HepG2 (cell line): ENCODE measurements around the gene STK10. TPM values are rescaled to one million over a fixed set of nuclear protein-coding genes. Genes with fewer than 3 reads are reported as not detected.

Source experiments
- JARID2 ChIP-seq: sonication (generic); formaldehyde crosslinking; IDR thresholded peaks from 2 replicates; pipeline ENCODE4 v1.8.1; 2023; ENCODE audit warnings: missing genetic modification reagents, inconsistent platforms; ENCODE audit not compliant: insufficient replicate concordance
- MIER3 ChIP-seq: IDR thresholded peaks from 2 replicates; pipeline ENCODE4 v1.6.1; 2016; ENCODE audit warnings: missing compliant biosample characterization, borderline replicate concordance
- MTA1 ChIP-seq: sonication (generic); formaldehyde crosslinking; IDR thresholded peaks from 2 replicates; pipeline ENCODE4 v1.4.0; 2020; ENCODE audit warnings: missing genetic modification reagents, mild to moderate bottlenecking, borderline replicate concordance
- RCOR2 ChIP-seq: IDR thresholded peaks from 2 replicates; pipeline ENCODE4 v1.6.1; 2016; ENCODE audit warnings: missing biosample characterization, missing genetic modification reagents
- SALL1 ChIP-seq: sonication (generic); formaldehyde crosslinking; IDR thresholded peaks from 2 replicates; pipeline ENCODE4 v1.8.0; 2022; ENCODE audit warnings: mild to moderate bottlenecking, missing genetic modification reagents
- SMAD1 ChIP-seq: sonication (generic); formaldehyde crosslinking; IDR thresholded peaks from 2 replicates; pipeline ENCODE4 v1.4.0; 2020; ENCODE audit warnings: missing genetic modification reagents, low read depth, mild to moderate bottlenecking, borderline replicate concordance
- ZNF282 ChIP-seq: fragments of 450-650 bp; IDR thresholded peaks from 2 replicates; pipeline ENCODE4 v1.6.1; 2018; ENCODE audit not compliant: partially characterized antibody
- ZNF629 ChIP-seq: sonication (generic); formaldehyde crosslinking; conservative IDR thresholded peaks from 2 replicates; pipeline ENCODE4 v1.5.0; 2020; ENCODE audit warnings: missing genetic modification reagents
- ZNF703 ChIP-seq: sonication (generic); formaldehyde crosslinking; IDR thresholded peaks from 2 replicates; pipeline ENCODE4 v1.5.1; 2020; ENCODE audit warnings: missing genetic modification reagents, mild to moderate bottlenecking, moderate library complexity, borderline replicate concordance
- polyA plus RNA-seq, 8 experiments: library from polyadenylated mRNA; depleted of rRNA in 3 of 8; stranded (reverse) in 7 of 8; unstranded in 1 of 8; fragments of >200 nt; fragmentation: Illumina TruSeq in 4 of 8; extraction: Trizol in 4 of 8; gene quantifications; 2 replicates each; pipeline versions ENCODE4 v1.2.1 to v1.2.3, GENCODE V29; 2011 to 2016; ENCODE audit warnings: low read depth in 4 of 8, missing spikeins in 1 of 8, mixed read lengths in 1 of 8; ENCODE audit not compliant: insufficient read depth in 1 of 8
- total RNA-seq, 5 experiments: library from RNA; depleted of rRNA; stranded (reverse); fragments of >200 nt; fragmentation: Illumina TruSeq; extraction: Trizol; gene quantifications; 2 replicates each; pipeline ENCODE4 v1.2.3, GENCODE V29; 2016; ENCODE audit warnings: low read depth in 1 of 5
- TF ChIP-seq, protein P1 (sequence below): sonication (generic); formaldehyde crosslinking; IDR thresholded peaks from 2 replicates; pipeline ENCODE4 v1.8.1; 2023; ENCODE audit warnings: mild to moderate bottlenecking, missing genetic modification reagents
- TF ChIP-seq, protein P2 (sequence below): fragments of 450-650 bp; IDR thresholded peaks from 2 replicates; pipeline ENCODE4 v1.6.1; 2017; ENCODE audit warnings: mild to moderate bottlenecking
- TF ChIP-seq, protein P3 (sequence below): sonication (generic); formaldehyde crosslinking; conservative IDR thresholded peaks from 2 replicates; pipeline ENCODE4 v1.8.0; 2022; ENCODE audit warnings: missing genetic modification reagents

The STK10 gene
- total and polyA plus RNA-seq, 2 of the 13 experiments (the other 11 are each of a cell fraction or from before 2014, with no cell fraction given), result 7.0 to 7.2 TPM

DNA sequence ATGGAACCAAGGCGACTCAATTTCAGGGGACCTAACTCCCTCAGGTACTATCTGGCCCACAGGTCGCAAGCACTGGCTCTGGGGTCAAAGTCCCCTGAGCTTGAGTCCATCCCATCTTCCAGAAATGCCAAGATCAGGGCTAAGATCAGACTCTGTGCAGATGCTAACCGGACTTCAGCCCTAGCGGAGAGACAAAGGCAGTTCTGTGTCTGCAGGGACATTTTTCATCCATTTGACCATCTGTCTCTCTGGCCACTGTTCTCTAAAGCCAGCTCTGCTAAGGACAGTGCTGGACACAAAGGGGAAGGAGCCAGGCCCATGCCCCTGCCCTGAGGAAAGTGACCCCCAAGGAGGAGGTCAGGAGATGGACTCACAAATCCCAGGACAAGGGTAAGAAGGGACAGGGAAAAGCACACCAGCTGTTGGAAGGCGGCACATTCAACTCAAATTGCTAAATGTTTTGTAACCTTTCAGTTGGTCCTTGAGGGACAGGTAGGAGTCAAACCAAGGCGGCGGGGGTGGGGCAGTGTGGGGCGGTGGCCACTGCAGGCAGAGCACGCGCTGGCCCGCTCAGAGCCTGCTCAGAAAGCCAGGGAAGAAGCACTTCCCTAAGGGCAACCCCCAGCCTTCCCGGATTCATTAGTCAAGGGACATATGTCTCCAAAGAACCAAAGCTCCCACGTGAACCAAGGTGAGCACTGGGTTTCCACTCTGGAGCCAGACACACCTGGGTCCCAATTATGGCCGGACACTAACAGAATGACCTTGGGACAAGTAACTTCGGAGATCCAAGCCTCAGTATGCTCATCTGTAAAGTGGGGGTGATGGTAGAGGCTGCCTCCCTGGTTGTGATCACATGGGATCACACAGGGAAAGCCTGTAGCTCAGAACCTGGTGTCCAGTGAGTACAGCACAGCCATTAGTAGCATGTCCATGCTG is 42.8 kb downstream of the STK10 start (continued):
- TF ChIP-seq, protein P1, sequence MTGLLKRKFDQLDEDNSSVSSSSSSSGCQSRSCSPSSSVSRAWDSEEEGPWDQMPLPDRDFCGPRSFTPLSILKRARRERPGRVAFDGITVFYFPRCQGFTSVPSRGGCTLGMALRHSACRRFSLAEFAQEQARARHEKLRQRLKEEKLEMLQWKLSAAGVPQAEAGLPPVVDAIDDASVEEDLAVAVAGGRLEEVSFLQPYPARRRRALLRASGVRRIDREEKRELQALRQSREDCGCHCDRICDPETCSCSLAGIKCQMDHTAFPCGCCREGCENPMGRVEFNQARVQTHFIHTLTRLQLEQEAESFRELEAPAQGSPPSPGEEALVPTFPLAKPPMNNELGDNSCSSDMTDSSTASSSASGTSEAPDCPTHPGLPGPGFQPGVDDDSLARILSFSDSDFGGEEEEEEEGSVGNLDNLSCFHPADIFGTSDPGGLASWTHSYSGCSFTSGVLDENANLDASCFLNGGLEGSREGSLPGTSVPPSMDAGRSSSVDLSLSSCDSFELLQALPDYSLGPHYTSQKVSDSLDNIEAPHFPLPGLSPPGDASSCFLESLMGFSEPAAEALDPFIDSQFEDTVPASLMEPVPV (CRISPR knock-in tag), result no peak
- TF ChIP-seq JARID2 (no peak), ZNF282 (no peak), MIER3 (CRISPR knock-in tag) (no peak), RCOR2 (0 out of 2 replicates have a peak, but pooled peaks have one; percentile 22), ZNF703 (CRISPR knock-in tag) (no peak), SALL1 (no peak), ZNF629 (CRISPR knock-in tag) (peak; percentile 94), MTA1 (CRISPR knock-in tag) (peak; percentile 17; the same call in 1 of the 2 replicates), SMAD1 (CRISPR knock-in tag) (no peak)
- TF ChIP-seq, protein P2, sequence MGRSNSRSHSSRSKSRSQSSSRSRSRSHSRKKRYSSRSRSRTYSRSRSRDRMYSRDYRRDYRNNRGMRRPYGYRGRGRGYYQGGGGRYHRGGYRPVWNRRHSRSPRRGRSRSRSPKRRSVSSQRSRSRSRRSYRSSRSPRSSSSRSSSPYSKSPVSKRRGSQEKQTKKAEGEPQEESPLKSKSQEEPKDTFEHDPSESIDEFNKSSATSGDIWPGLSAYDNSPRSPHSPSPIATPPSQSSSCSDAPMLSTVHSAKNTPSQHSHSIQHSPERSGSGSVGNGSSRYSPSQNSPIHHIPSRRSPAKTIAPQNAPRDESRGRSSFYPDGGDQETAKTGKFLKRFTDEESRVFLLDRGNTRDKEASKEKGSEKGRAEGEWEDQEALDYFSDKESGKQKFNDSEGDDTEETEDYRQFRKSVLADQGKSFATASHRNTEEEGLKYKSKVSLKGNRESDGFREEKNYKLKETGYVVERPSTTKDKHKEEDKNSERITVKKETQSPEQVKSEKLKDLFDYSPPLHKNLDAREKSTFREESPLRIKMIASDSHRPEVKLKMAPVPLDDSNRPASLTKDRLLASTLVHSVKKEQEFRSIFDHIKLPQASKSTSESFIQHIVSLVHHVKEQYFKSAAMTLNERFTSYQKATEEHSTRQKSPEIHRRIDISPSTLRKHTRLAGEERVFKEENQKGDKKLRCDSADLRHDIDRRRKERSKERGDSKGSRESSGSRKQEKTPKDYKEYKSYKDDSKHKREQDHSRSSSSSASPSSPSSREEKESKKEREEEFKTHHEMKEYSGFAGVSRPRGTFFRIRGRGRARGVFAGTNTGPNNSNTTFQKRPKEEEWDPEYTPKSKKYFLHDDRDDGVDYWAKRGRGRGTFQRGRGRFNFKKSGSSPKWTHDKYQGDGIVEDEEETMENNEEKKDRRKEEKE, result no peak
- TF ChIP-seq, protein P3, sequence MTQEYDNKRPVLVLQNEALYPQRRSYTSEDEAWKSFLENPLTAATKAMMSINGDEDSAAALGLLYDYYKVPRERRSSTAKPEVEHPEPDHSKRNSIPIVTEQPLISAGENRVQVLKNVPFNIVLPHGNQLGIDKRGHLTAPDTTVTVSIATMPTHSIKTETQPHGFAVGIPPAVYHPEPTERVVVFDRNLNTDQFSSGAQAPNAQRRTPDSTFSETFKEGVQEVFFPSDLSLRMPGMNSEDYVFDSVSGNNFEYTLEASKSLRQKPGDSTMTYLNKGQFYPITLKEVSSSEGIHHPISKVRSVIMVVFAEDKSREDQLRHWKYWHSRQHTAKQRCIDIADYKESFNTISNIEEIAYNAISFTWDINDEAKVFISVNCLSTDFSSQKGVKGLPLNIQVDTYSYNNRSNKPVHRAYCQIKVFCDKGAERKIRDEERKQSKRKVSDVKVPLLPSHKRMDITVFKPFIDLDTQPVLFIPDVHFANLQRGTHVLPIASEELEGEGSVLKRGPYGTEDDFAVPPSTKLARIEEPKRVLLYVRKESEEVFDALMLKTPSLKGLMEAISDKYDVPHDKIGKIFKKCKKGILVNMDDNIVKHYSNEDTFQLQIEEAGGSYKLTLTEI, result no peak
- TF ChIP-seq, all 625 proteins: peak for 7
